ENCODE measurements around the gene NUDT14.

DNA sequence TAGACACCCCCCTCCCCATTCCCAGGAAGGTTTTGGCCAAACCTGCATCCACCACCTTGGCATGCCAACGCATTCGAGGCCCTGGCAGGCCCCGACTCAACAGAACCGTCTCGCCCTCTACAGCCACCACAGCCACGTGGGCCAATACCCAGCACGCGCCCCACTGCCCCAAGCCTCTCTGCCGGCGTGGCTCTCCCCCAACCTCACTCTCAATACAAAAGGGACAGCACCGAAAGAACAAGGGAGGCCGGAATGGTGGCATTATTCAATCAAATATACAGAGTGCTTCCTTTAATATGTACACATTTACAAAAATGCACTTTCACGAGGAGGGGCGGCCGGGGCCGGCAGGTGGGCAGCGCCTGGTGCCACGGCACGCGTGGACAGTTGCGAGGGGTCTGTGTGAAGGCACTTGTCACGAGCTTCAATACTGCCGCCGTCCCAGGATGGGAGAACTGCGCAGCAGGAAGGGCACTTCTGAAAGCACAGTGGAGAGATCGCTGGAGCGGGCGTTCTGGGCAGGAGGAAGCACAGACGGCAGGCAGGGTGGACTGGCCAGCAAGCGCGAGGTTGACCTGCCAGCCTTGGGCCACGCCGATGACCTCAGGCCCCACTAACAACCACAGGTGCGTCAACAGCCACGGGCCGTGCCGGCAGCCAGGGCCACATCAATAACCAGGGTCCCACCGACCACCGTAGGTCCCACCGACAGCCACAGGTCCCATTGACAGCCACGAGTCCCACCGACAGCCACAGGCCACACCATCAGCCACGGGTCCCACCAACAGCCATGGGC, 39.4 kb downstream of the NUDT14 start:
- TF ChIP-seq ZNF274 (IDR thresholded peaks at IDR 0.05; ENCODE audit: low read depth, low read length) (no peak), YY1 (IDR thresholded peaks at IDR 0.05; ENCODE audit: insufficient read depth, insufficient read length) (no peak), SUZ12 (IDR thresholded peaks at IDR 0.05; ENCODE audit: extremely low read depth, insufficient read depth, insufficient read length) (no peak)
